MM.1S (cell line): ENCODE measurements around the gene CTSE.

Experiments
- DNase-seq: peaks from one replicate; pipeline ENCODE4 v3.0.0-alpha.2; 2015
- H2AFZ ChIP-seq: fragments of 300-600 bp; sonication (generic); 2 replicates; pipeline ENCODE4 v1.6.0; 2016; ENCODE audit warnings: antibody characterized with exemption, low read length
- H3F3A ChIP-seq: fragments of 300-600 bp; sonication (generic); 2 replicates; pipeline ENCODE4 v1.6.1; 2016; ENCODE audit warnings: mild to moderate bottlenecking, antibody characterized with exemption, low read length, moderate library complexity, mixed read lengths; ENCODE audit not compliant: insufficient read depth
- H3K27ac ChIP-seq: fragments of 300-600 bp; sonication (generic); 2 replicates; pipeline ENCODE4 v1.5.1; 2016; ENCODE audit warnings: mild to moderate bottlenecking, low read length
- H3K27me3 ChIP-seq: fragments of 300-600 bp; sonication (generic); replicated peaks from 2 replicates; pipeline ENCODE4 v1.6.0; 2016; ENCODE audit warnings: low read length; ENCODE audit not compliant: insufficient read depth
- H3K36me3 ChIP-seq: fragments of 300-600 bp; sonication (generic); replicated peaks from 2 replicates; pipeline ENCODE4 v1.6.1; 2016; ENCODE audit warnings: mild to moderate bottlenecking, low read length, mixed read lengths; ENCODE audit not compliant: insufficient read depth
- H3K4me1 ChIP-seq: fragments of 300-600 bp; sonication (generic); 2 replicates; pipeline ENCODE4 v1.6.1; 2016; ENCODE audit warnings: low read length, mixed read lengths
- H3K4me2 ChIP-seq: fragments of 300-600 bp; sonication (generic); 2 replicates; pipeline ENCODE4 v1.6.0; 2016; ENCODE audit warnings: low read depth, low read length
- H3K4me3 ChIP-seq: fragments of 300-600 bp; sonication (generic); 2 replicates; pipeline ENCODE4 v1.5.1; 2016; ENCODE audit warnings: low read length, mixed read lengths
- H3K79me2 ChIP-seq: fragments of 300-600 bp; sonication (generic); 2 replicates; pipeline ENCODE4 v1.6.1; 2016; ENCODE audit warnings: mixed run types, low read length, mixed read lengths
- H3K9ac ChIP-seq: fragments of 300-600 bp; sonication (generic); 2 replicates; pipeline ENCODE4 v1.6.1; 2016; ENCODE audit warnings: low read length, mixed read lengths
- H3K9me2 ChIP-seq: fragments of 300-600 bp; sonication (generic); replicated peaks from 2 replicates; pipeline ENCODE4 v1.6.1; 2016; ENCODE audit warnings: mild to moderate bottlenecking, low read length, mixed read lengths; ENCODE audit not compliant: insufficient read depth
- H3K9me3 ChIP-seq: fragments of 300-600 bp; sonication (generic); replicated peaks from 2 replicates; pipeline ENCODE4 v1.6.1; 2016; ENCODE audit warnings: mild to moderate bottlenecking, low read length, mixed read lengths; ENCODE audit not compliant: insufficient read depth
- H4K20me1 ChIP-seq: fragments of 300-600 bp; sonication (generic); 2 replicates; pipeline ENCODE4 v1.6.1; 2016; ENCODE audit warnings: mild to moderate bottlenecking, low read length, moderate library complexity, mixed read lengths; ENCODE audit not compliant: insufficient read depth
- EZH2 ChIP-seq: fragments of 300-600 bp; sonication (generic); optimal IDR thresholded peaks from 2 replicates; pipeline ENCODE3; 2017; ENCODE audit warnings: low read depth, mild to moderate bottlenecking, antibody characterized with exemption, low read length, mixed read lengths
- EZH2phosphoT487 ChIP-seq: fragments of 300-600 bp; sonication (generic); IDR thresholded peaks from 2 replicates; pipeline ENCODE4 v1.6.1; 2018; ENCODE audit warnings: antibody characterized with exemption, low read length
- TF ChIP-seq, protein P1 (sequence below): fragments of 300-600 bp; sonication (generic); IDR thresholded peaks from 2 replicates; pipeline ENCODE4 v1.5.1; 2016; ENCODE audit warnings: antibody characterized with exemption, low read length, mixed read lengths

Gene CTSE

GRCh38 chr1:206062464-206062863, 38.8 kb upstream of the CTSE start:
- H3K9me2 ChIP-seq, result no peaks in the 10 kb centered on the region
- H3K79me2 ChIP-seq, result peaks cover 23% of the 10 kb centered on the region
- no peaks in the 10 kb centered on the region for H4K20me1 ChIP-seq
- H3K4me2 ChIP-seq, result no peak overlapping the region
- H3K9me3 ChIP-seq, result no peaks in the 10 kb centered on the region
- peaks cover 4% of the 10 kb centered on the region; the same call in 1 of the 2 replicates for H3K36me3 ChIP-seq
- peaks cover 22% of the 10 kb centered on the region for H3K4me1 ChIP-seq
- H3K4me3 ChIP-seq, result no peak overlapping the region
- no peak overlapping the region for H3K9ac ChIP-seq
- no peak for DNase-seq
- H3K27me3 ChIP-seq, result no peaks in the 10 kb centered on the region
- no peak overlapping the region for H3K27ac ChIP-seq
- TF ChIP-seq EZH2phosphoT487 (no peak), EZH2 (no peak)
- TF ChIP-seq, protein P1, sequence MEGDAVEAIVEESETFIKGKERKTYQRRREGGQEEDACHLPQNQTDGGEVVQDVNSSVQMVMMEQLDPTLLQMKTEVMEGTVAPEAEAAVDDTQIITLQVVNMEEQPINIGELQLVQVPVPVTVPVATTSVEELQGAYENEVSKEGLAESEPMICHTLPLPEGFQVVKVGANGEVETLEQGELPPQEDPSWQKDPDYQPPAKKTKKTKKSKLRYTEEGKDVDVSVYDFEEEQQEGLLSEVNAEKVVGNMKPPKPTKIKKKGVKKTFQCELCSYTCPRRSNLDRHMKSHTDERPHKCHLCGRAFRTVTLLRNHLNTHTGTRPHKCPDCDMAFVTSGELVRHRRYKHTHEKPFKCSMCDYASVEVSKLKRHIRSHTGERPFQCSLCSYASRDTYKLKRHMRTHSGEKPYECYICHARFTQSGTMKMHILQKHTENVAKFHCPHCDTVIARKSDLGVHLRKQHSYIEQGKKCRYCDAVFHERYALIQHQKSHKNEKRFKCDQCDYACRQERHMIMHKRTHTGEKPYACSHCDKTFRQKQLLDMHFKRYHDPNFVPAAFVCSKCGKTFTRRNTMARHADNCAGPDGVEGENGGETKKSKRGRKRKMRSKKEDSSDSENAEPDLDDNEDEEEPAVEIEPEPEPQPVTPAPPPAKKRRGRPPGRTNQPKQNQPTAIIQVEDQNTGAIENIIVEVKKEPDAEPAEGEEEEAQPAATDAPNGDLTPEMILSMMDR, result no peak
- no peak overlapping the region for H2AFZ ChIP-seq
- H3F3A ChIP-seq, result peaks cover 16% of the 10 kb centered on the region

GRCh38 chr1:206060844-206061243, 37.1 kb upstream of the CTSE start:
- peaks cover 3% of the 10 kb centered on the region for H3F3A ChIP-seq
- TF ChIP-seq EZH2phosphoT487, result no peak
- TF ChIP-seq, protein P1, result no peak
- TF ChIP-seq EZH2, result no peak
- H3K9ac ChIP-seq, result no peak overlapping the region
- no peak overlapping the region for H3K27ac ChIP-seq
- H3K9me3 ChIP-seq, result no peaks in the 10 kb centered on the region
- no peaks in the 10 kb centered on the region for H3K27me3 ChIP-seq
- H4K20me1 ChIP-seq, result no peaks in the 10 kb centered on the region
- no peaks in the 10 kb centered on the region for H3K9me2 ChIP-seq
- peaks cover 7% of the 10 kb centered on the region for H3K4me1 ChIP-seq
- peaks cover 31% of the 10 kb centered on the region for H3K79me2 ChIP-seq
- no peak overlapping the region for H3K4me3 ChIP-seq
- H3K36me3 ChIP-seq, result peaks cover 4% of the 10 kb centered on the region; the same call in 1 of the 2 replicates
- H3K4me2 ChIP-seq, result no peak overlapping the region
- H2AFZ ChIP-seq, result no peak overlapping the region
- no peak for DNase-seq

DNA sequence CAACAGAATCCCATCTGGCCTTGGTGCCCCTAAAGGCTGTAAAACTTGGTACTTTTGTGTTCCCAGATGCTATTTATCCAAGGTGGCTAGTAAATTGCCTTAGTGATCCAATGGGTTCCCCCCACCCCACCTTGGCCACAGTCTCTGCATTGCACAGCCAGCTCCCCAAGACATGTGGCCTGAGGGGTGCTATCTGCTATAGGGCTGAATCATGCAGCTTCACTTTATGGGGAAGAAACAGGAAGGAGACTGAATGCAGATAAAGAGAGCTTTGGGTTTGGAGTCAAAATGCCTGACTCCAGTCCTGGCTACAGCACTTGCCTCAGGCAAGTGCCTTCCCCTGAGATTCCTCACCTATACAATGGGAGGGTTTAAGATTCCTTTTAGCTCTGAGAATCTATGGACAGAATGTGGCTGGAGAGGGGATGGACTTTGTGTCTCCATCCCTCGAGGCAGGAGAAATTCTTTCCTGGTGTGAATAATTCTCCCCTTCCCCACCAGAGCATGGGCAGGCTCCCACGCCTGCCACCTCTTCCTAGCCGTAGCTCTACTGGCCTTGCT, 35.7 kb upstream of the CTSE start:
- H3K4me2 ChIP-seq, result no peak overlapping the region
- H3K79me2 ChIP-seq, result peaks cover 42% of the 10 kb centered on the region
- no peak overlapping the region for H3K4me3 ChIP-seq
- H3K27ac ChIP-seq, result no peak overlapping the region
- no peaks in the 10 kb centered on the region for H3K9me2 ChIP-seq
- peaks cover 4% of the 10 kb centered on the region; the same call in 1 of the 2 replicates for H3K36me3 ChIP-seq
- DNase-seq, result no peak
- H3K27me3 ChIP-seq, result no peaks in the 10 kb centered on the region
- no peaks in the 10 kb centered on the region for H4K20me1 ChIP-seq
- H3F3A ChIP-seq, result no peaks in the 10 kb centered on the region
- no peaks in the 10 kb centered on the region for H3K9me3 ChIP-seq
- H3K4me1 ChIP-seq, result no peaks in the 10 kb centered on the region
- TF ChIP-seq EZH2 (no peak), EZH2phosphoT487 (no peak)
- TF ChIP-seq, protein P1, result no peak
- H3K9ac ChIP-seq, result no peak overlapping the region
- no peak overlapping the region for H2AFZ ChIP-seq
